Nephron (organoid): ENCODE results near the gene TBCD.

Experiments used
- H3K27ac Mint-ChIP-seq, 3 experiments: 2 replicates each; pipeline ENCODE4 v1.8.0; 2020; ENCODE audit warnings: mixed read lengths in 3 of 3, mild to moderate bottlenecking in 2 of 3, moderate library complexity in 1 of 3
- H3K27me3 Mint-ChIP-seq: 2 replicates; pipeline ENCODE4 v1.8.0; 2021; ENCODE audit warnings: low read depth, mild to moderate bottlenecking, moderate library complexity, mixed read lengths
- H3K36me3 Mint-ChIP-seq: 2 replicates; pipeline ENCODE4 v1.8.0; 2020; ENCODE audit warnings: low read depth, mixed read lengths
- H3K4me1 Mint-ChIP-seq: 2 replicates; pipeline ENCODE4 v1.8.0; 2020; ENCODE audit warnings: mixed read lengths
- H3K4me3 Mint-ChIP-seq, 3 experiments: 2 replicates each; pipeline ENCODE4 v1.8.0; 2020; ENCODE audit warnings: mild to moderate bottlenecking in 3 of 3, mixed read lengths in 3 of 3, moderate library complexity in 2 of 3
- H3K9me3 Mint-ChIP-seq: 2 replicates; pipeline ENCODE4 v1.8.0; 2020; ENCODE audit warnings: mixed read lengths
- TF ChIP-seq, protein P1 (sequence below), 3 experiments: fragments of 200-600 bp; sonication (generic); IDR thresholded peaks; one replicate each; pipeline ENCODE4 v1.5.0; 2021; ENCODE audit warnings: antibody characterized with exemption in 3 of 3; ENCODE audit not compliant: unreplicated experiment in 3 of 3

TBCD gene

GRCh38 chr17:82892899-82893565, 141.2 kb downstream of the TBCD start:
- TF ChIP-seq, protein P1, sequence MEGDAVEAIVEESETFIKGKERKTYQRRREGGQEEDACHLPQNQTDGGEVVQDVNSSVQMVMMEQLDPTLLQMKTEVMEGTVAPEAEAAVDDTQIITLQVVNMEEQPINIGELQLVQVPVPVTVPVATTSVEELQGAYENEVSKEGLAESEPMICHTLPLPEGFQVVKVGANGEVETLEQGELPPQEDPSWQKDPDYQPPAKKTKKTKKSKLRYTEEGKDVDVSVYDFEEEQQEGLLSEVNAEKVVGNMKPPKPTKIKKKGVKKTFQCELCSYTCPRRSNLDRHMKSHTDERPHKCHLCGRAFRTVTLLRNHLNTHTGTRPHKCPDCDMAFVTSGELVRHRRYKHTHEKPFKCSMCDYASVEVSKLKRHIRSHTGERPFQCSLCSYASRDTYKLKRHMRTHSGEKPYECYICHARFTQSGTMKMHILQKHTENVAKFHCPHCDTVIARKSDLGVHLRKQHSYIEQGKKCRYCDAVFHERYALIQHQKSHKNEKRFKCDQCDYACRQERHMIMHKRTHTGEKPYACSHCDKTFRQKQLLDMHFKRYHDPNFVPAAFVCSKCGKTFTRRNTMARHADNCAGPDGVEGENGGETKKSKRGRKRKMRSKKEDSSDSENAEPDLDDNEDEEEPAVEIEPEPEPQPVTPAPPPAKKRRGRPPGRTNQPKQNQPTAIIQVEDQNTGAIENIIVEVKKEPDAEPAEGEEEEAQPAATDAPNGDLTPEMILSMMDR (IDR thresholded peaks at IDR 0.05; ENCODE audit: unreplicated experiment in 3 of 3): no peak
- peak overlapping the region; percentile 90 to 96 (median 95) for H3K27ac Mint-ChIP-seq
- peak overlapping the region in 2 of 3 experiments; percentile 22 to 49 for H3K4me3 Mint-ChIP-seq
- H3K4me1 Mint-ChIP-seq: peaks cover 57% of the 10 kb centered on the region
- H3K36me3 Mint-ChIP-seq: peaks cover 32% of the 10 kb centered on the region
- H3K27me3 Mint-ChIP-seq: no peaks in the 10 kb centered on the region
- H3K9me3 Mint-ChIP-seq: no peaks in the 10 kb centered on the region

DNA sequence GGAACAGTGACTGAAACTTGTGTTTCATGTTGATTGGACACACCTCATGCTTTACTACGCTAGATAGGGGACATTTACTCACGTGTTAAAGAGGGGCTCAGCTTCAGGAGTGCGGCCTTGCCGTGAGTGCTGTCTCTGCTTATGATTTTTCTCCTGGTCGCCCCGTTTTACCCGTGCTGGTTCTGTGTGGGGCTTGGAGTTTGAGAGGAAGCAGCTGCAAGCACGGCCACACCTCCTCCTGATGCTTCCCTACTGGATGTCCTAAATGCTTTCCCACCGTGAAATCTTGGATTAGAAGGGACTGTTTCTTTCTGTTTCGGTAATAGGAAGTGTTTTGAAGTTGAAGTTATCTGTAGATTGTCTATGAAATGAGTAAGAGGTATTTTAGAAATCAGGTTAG, 141.9 kb downstream of the TBCD start:
- no peaks in the 10 kb centered on the region for H3K27me3 Mint-ChIP-seq
- H3K9me3 Mint-ChIP-seq: no peaks in the 10 kb centered on the region
- TF ChIP-seq, protein P1 (IDR thresholded peaks at IDR 0.05; ENCODE audit: unreplicated experiment in 3 of 3): no peak
- peaks cover 52% of the 10 kb centered on the region for H3K4me1 Mint-ChIP-seq
- H3K4me3 Mint-ChIP-seq: peak overlapping the region in 2 of 3 experiments; percentile 33 to 53
- H3K27ac Mint-ChIP-seq: peak overlapping the region; percentile 90 to 96 (median 95)
- H3K36me3 Mint-ChIP-seq: peaks cover 34% of the 10 kb centered on the region

DNA sequence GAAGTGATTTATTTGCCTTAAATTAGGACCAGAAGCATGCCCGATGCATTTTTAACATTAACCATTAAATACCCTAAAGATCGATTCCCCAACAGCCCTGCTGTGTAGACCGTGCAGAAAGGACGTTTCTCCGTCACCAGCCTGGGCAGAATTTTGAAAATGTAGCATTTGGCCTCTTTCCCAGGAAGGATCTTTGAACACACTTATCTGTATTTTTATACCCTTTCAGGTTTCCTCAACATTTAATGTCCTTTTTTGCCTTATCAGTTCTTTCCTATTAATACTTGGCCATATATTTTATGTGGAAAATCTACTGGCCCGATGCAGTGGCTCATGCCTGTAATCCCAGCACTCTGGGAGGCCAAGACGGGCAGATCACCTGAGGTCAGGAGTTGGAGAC, 142.5 kb downstream of the TBCD start:
- peaks cover 51% of the 10 kb centered on the region for H3K4me1 Mint-ChIP-seq
- no peaks in the 10 kb centered on the region for H3K9me3 Mint-ChIP-seq
- peak overlapping the region in 2 of 3 experiments; percentile 33 to 53 for H3K4me3 Mint-ChIP-seq
- TF ChIP-seq, protein P1 (IDR thresholded peaks at IDR 0.05; ENCODE audit: unreplicated experiment in 3 of 3): no peak
- H3K36me3 Mint-ChIP-seq: peaks cover 39% of the 10 kb centered on the region
- H3K27me3 Mint-ChIP-seq: no peaks in the 10 kb centered on the region
- H3K27ac Mint-ChIP-seq: peak overlapping the region; percentile 90 to 96 (median 95)

GRCh38 chr17:82895087-82895486, 143.2 kb downstream of the TBCD start:
- no peaks in the 10 kb centered on the region for H3K27me3 Mint-ChIP-seq
- H3K9me3 Mint-ChIP-seq: no peaks in the 10 kb centered on the region
- H3K4me1 Mint-ChIP-seq: peaks cover 50% of the 10 kb centered on the region
- H3K27ac Mint-ChIP-seq: peak overlapping the region in 2 of 3 experiments; percentile 42 to 72
- TF ChIP-seq, protein P1 (IDR thresholded peaks at IDR 0.05; ENCODE audit: unreplicated experiment in 3 of 3): no peak
- peaks cover 39% of the 10 kb centered on the region for H3K36me3 Mint-ChIP-seq
- H3K4me3 Mint-ChIP-seq: no peak overlapping the region

GRCh38 chr17:82896071-82897000, 144.5 kb downstream of the TBCD start:
- Mint-ChIP-seq H3K9me3 (no peaks in the 10 kb centered on the region), H3K27me3 (no peaks in the 10 kb centered on the region), H3K27ac (peak overlapping the region in 2 of 3 experiments; percentile 75 to 83), H3K4me1 (peaks cover 50% of the 10 kb centered on the region), H3K36me3 (peaks cover 50% of the 10 kb centered on the region), H3K4me3 (peak overlapping the region in 1 of 3 experiments; percentile 34)
- TF ChIP-seq, protein P1 (IDR thresholded peaks at IDR 0.05; ENCODE audit: unreplicated experiment in 3 of 3): no peak
